ENCODE measurements around the gene GRK1.

Gene GRK1

GRCh38 chr13:113645329-113645728, 21.7 kb upstream of the GRK1 start:
- H3K4me3 ChIP-seq (ENCODE audit: low read depth, low read length): no peak overlapping the region
- no peak for TF ChIP-seq CTCF (IDR thresholded peaks at IDR 0.05; ENCODE audit: borderline replicate concordance, insufficient read depth, low read depth, low read length)

GRCh38 chr13:113646376-113646775, 20.6 kb upstream of the GRK1 start:
- TF ChIP-seq CTCF (IDR thresholded peaks at IDR 0.05; ENCODE audit: borderline replicate concordance, insufficient read depth, low read depth, low read length): no peak
- H3K4me3 ChIP-seq (ENCODE audit: low read depth, low read length): no peak overlapping the region

- no peak for TF ChIP-seq CTCF (IDR thresholded peaks at IDR 0.05; ENCODE audit: borderline replicate concordance, insufficient read depth, low read depth, low read length)
Observed at GRCh38 chr13:113646921-113647340, 20.1 kb upstream of the GRK1 start.

GRCh38 chr13:113647351-113648215, 19.4 kb upstream of the GRK1 start:
- TF ChIP-seq CTCF (IDR thresholded peaks at IDR 0.05; ENCODE audit: borderline replicate concordance, insufficient read depth, low read depth, low read length): no peak
- no peak overlapping the region for H3K4me3 ChIP-seq (ENCODE audit: low read depth, low read length)

More at GRCh38 chr13:113646921-113647340, 20.1 kb upstream of the GRK1 start:
- H3K4me3 ChIP-seq (ENCODE audit: low read depth, low read length): no peak overlapping the region

GRCh38 chr13:113648216-113648610, 18.8 kb upstream of the GRK1 start:
- H3K4me3 ChIP-seq (ENCODE audit: low read depth, low read length): no peak overlapping the region
- no peak for TF ChIP-seq CTCF (IDR thresholded peaks at IDR 0.05; ENCODE audit: borderline replicate concordance, insufficient read depth, low read depth, low read length)

GRCh38 chr13:113649212-113649611, 17.8 kb upstream of the GRK1 start:
- H3K4me3 ChIP-seq (ENCODE audit: low read depth, low read length): no peak overlapping the region
- TF ChIP-seq CTCF (IDR thresholded peaks at IDR 0.05; ENCODE audit: borderline replicate concordance, insufficient read depth, low read depth, low read length): no peak

GRCh38 chr13:113650275-113650674, 16.7 kb upstream of the GRK1 start:
- TF ChIP-seq CTCF (IDR thresholded peaks at IDR 0.05; ENCODE audit: borderline replicate concordance, insufficient read depth, low read depth, low read length): no peak
- H3K4me3 ChIP-seq (ENCODE audit: low read depth, low read length): no peak overlapping the region

Measured in GM12875 (cell line).